A549 (cell line): ENCODE measurements around the gene SBNO1. TPM values are rescaled to one million over a fixed set of nuclear protein-coding genes. Genes with fewer than 3 reads are reported as not detected.
A peak's percentile ranks its signal among the peaks of the same experiment; 100 is the strongest.

Experiments
- ATAC-seq, 2 experiments: fragments of 200-7000 bp in 1 of 2; fragments of >200 bp in 1 of 2; cut with Nextera tagmentation in 1 of 2; cut with Tn5 transposase in 1 of 2; 3 replicates each; pipeline versions ENCODE4 v1.8.0 to v1.9.1; 2018 to 2020; ENCODE audit warnings: mild to moderate bottlenecking in 1 of 2, moderate library complexity in 1 of 2
- CTCF ChIA-PET: fragments of 300-600 bp; sonication (Branson Sonifier 250); formaldehyde crosslinking; extraction: SDS; loops from one replicate; lab custom pipeline; 2021; ENCODE audit warnings: antibody characterized with exemption, inconsistent platforms; lab: Yijun Ruan, JAX
- POLR2A ChIA-PET: fragments of 350-600 bp; formaldehyde crosslinking; extraction: SDS; loops from one replicate; lab custom pipeline; 2021; ENCODE audit warnings: antibody characterized with exemption, inconsistent platforms; lab: Yijun Ruan, JAX
- DNase-seq, 2 experiments: peaks; one replicate each; pipeline versions ENCODE4 v3.0.0 to v3.0.0-alpha.2; 2011 to 2016; ENCODE audit warnings: low read depth in 1 of 2, low spot score in 1 of 2
- FAIRE-seq: peaks from 2 replicates; lab custom pipeline; 2011; peaks lifted over from hg19 to GRCh38; lab: Jason Lieb, UNC
- H3K27ac ChIP-seq, 2 experiments: fragments of >200 bp; sonication (Bioruptor Twin); formaldehyde crosslinking; 3 replicates each; pipeline ENCODE4 v1.5.1; 2016 to 2017
- H3K4me1 ChIP-seq: fragments of >200 bp; sonication (Bioruptor Twin); formaldehyde crosslinking; 3 replicates; pipeline ENCODE4 v1.6.1; 2016
- H3K4me2 ChIP-seq: fragments of >200 bp; sonication (Bioruptor Twin); formaldehyde crosslinking; 3 replicates; pipeline ENCODE4 v1.6.1; 2016
- H3K4me3 ChIP-seq: fragments of >200 bp; sonication (Bioruptor Twin); formaldehyde crosslinking; 3 replicates; pipeline ENCODE4 v1.5.1; 2016
- H3K9me3 ChIP-seq: fragments of >200 bp; sonication (Bioruptor Twin); formaldehyde crosslinking; 3 replicates; pipeline ENCODE4 v1.6.1; 2016
- CEBPB ChIP-seq, 2 experiments: fragments of >200 bp in 1 of 2; sonication (Bioruptor Twin) in 1 of 2; formaldehyde crosslinking in 1 of 2; IDR thresholded peaks; 2 replicates each; pipeline ENCODE4 v1.6.1; 2012 to 2016
- CHD2 ChIP-seq: fragments of 150-350 bp; IDR thresholded peaks from 2 replicates; pipeline ENCODE4 v1.6.1; 2014; ENCODE audit warnings: low read length; ENCODE audit not compliant: partially characterized antibody
- EHF ChIP-seq: fragments of 250-450 bp; sonication (Bioruptor Pico); IDR thresholded peaks from 2 replicates; pipeline ENCODE4 v1.5.0; 2020; ENCODE audit warnings: mild to moderate bottlenecking
- FOSB ChIP-seq: fragments of 250-450 bp; sonication (Bioruptor Pico); IDR thresholded peaks from 2 replicates; pipeline ENCODE4 v1.5.0; 2020; ENCODE audit warnings: mild to moderate bottlenecking, moderate library complexity
- FOSL2 ChIP-seq, 2 experiments: fragments of 450-650 bp in 1 of 2; fragments of >200 bp in 1 of 2; sonication (Bioruptor Twin) in 1 of 2; formaldehyde crosslinking; IDR thresholded peaks; 2 replicates each; pipeline versions ENCODE4 v1.5.0 to v1.6.1; 2016 to 2020; ENCODE audit warnings: mild to moderate bottlenecking in 1 of 2, moderate library complexity in 1 of 2
- FOXS1 ChIP-seq: fragments of 250-450 bp; sonication (Bioruptor Pico); IDR thresholded peaks from 2 replicates; pipeline ENCODE4 v1.5.0; 2020; ENCODE audit warnings: mild to moderate bottlenecking, moderate library complexity
- GATA3 ChIP-seq: IDR thresholded peaks from 2 replicates; pipeline ENCODE4 v1.6.1; 2012; ENCODE audit warnings: borderline replicate concordance
- HDAC2 ChIP-seq: fragments of 200-600 bp; sonication (generic); IDR thresholded peaks from 2 replicates; pipeline ENCODE4 v1.6.1; 2016
- HEYL ChIP-seq: fragments of 250-450 bp; sonication (Bioruptor Pico); IDR thresholded peaks from 2 replicates; pipeline ENCODE4 v1.8.0; 2021; ENCODE audit warnings: mild to moderate bottlenecking, moderate library complexity
- HOXB5 ChIP-seq: fragments of 250-450 bp; sonication (Bioruptor Pico); IDR thresholded peaks from 2 replicates; pipeline ENCODE4 v1.5.0; 2020; ENCODE audit warnings: mild to moderate bottlenecking, moderate library complexity
- MAZ ChIP-seq: fragments of 150-350 bp; IDR thresholded peaks from 2 replicates; pipeline ENCODE4 v1.6.1; 2014; ENCODE audit warnings: antibody characterized with exemption, low read depth, low read length, borderline replicate concordance
- MYC ChIP-seq: IDR thresholded peaks from 2 replicates; pipeline ENCODE4 v1.6.1; 2012; ENCODE audit warnings: mild to moderate bottlenecking, inconsistent platforms, low read length, improper control_type of control experiment, borderline replicate concordance
- NFE2L2 ChIP-seq: fragments of 150-350 bp; conservative IDR thresholded peaks from 2 replicates; pipeline ENCODE4 v1.6.1; 2014; ENCODE audit warnings: low read length
- POLR2AphosphoS2 ChIP-seq: conservative IDR thresholded peaks from 2 replicates; pipeline ENCODE4 v1.6.1; 2012; ENCODE audit warnings: low read length, improper control_type of control experiment, inconsistent platforms
- RAD21 ChIP-seq, 2 experiments: fragments of >200 bp in 1 of 2; sonication (Bioruptor Twin) in 1 of 2; formaldehyde crosslinking in 1 of 2; IDR thresholded peaks in 1 of 2; conservative IDR thresholded peaks in 1 of 2; 2 replicates in 1 of 2; 3 replicates in 1 of 2; pipeline ENCODE4 v1.6.1; 2012 to 2018; ENCODE audit warnings: inconsistent platforms in 1 of 2
- RCOR1 ChIP-seq: fragments of 150-350 bp; IDR thresholded peaks from 2 replicates; pipeline ENCODE4 v1.6.1; 2014; ENCODE audit warnings: antibody characterized with exemption, low read length, low read depth
- RNF2 ChIP-seq: fragments of 200-600 bp; sonication (generic); IDR thresholded peaks from 2 replicates; pipeline ENCODE4 v1.6.1; 2016; ENCODE audit warnings: low read depth, mild to moderate bottlenecking, antibody characterized with exemption, moderate library complexity, borderline replicate concordance
- SMC3 ChIP-seq: fragments of >200 bp; sonication (Bioruptor Twin); formaldehyde crosslinking; IDR thresholded peaks from 3 replicates; pipeline ENCODE4 v1.6.1; 2018; ENCODE audit warnings: inconsistent platforms
- TFCP2L1 ChIP-seq: fragments of 250-450 bp; sonication (Bioruptor Pico); IDR thresholded peaks from 2 replicates; pipeline ENCODE4 v1.5.0; 2021; ENCODE audit warnings: mild to moderate bottlenecking
- TP53 ChIP-seq: fragments of 250-450 bp; sonication (Bioruptor Pico); IDR thresholded peaks from 2 replicates; pipeline ENCODE4 v1.5.0; 2021; ENCODE audit warnings: mild to moderate bottlenecking, moderate library complexity
- ZFP36 ChIP-seq: fragments of 450-650 bp; IDR thresholded peaks from 2 replicates; pipeline ENCODE4 v1.6.1; 2014; ENCODE audit warnings: borderline replicate concordance; ENCODE audit not compliant: partially characterized antibody
- ZSCAN20 ChIP-seq: fragments of 250-450 bp; sonication (Bioruptor Pico); IDR thresholded peaks from 2 replicates; pipeline ENCODE4 v1.8.0; 2022; ENCODE audit warnings: mild to moderate bottlenecking, moderate library complexity
- WGBS: methylation state at CpG from one replicate; pipeline ENCODE4 v1.1.6; 2017; ENCODE audit errors: missing lambda C conversion rate; 5-methylcytosine and 5-hydroxymethylcytosine counted together
- polyA plus RNA-seq, 4 experiments: library from polyadenylated mRNA; depleted of rRNA in 3 of 4; stranded (reverse); fragments of >200 nt; fragmentation: RNase III in 1 of 4; extraction: RNeasy Plus Mini Kit Qiagen cat#74134 plus additional on column Dnase treatment in 1 of 4; gene quantifications; 2 replicates in 3 of 4; 3 replicates in 1 of 4; pipeline ENCODE4 v1.2.3, GENCODE V29; 2011 to 2017
- TF ChIP-seq, protein P1 (sequence below): fragments of >200 bp; sonication (Bioruptor Twin); formaldehyde crosslinking; IDR thresholded peaks from 3 replicates; pipeline ENCODE4 v1.5.1; 2016
- TF ChIP-seq, protein P2 (sequence below): fragments of >200 bp; sonication (Bioruptor Twin); formaldehyde crosslinking; IDR thresholded peaks from 3 replicates; pipeline ENCODE4 v1.6.1; 2016
- TF ChIP-seq, protein P3 (sequence below): fragments of 150-350 bp; IDR thresholded peaks from 2 replicates; pipeline ENCODE4 v1.6.1; 2014; ENCODE audit warnings: low read depth, mild to moderate bottlenecking, low read length
- TF ChIP-seq, protein P4 (sequence below): IDR thresholded peaks from 2 replicates; pipeline ENCODE4 v1.6.1; 2012

Gene SBNO1
- polyA plus RNA-seq, 2 of the 4 experiments (the other 2 are of a cell fraction) = 25.9 to 35.7 TPM

DNA sequence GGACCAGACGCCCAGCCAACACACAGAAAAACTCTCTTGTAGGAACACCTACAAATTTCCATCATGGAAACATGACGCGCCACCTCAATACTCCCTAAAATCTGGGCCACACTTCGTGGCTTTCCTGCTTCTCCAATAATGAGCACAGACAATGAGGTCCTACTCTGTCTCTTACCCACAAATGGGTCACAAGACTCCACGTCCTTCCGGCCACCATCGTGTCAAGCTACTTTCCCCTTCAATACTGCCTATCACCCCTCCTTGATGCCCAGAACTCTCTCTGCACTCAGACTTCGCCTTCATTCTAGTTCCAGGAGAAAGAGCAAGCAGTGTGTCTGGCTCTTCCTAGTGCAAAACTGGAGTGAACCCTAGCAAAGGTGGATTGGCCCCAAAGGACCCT, 28.1 kb downstream of the SBNO1 start:
- CTCF ChIA-PET = no interaction called here
- 92% methylated on average over 8 of the region's 8 CpGs for WGBS
- no peak for TF ChIP-seq HOXB5 (CRISPR knock-in tag)
- TF ChIP-seq RCOR1 = no peak
- no peak for TF ChIP-seq MYC
- TF ChIP-seq, protein P1, sequence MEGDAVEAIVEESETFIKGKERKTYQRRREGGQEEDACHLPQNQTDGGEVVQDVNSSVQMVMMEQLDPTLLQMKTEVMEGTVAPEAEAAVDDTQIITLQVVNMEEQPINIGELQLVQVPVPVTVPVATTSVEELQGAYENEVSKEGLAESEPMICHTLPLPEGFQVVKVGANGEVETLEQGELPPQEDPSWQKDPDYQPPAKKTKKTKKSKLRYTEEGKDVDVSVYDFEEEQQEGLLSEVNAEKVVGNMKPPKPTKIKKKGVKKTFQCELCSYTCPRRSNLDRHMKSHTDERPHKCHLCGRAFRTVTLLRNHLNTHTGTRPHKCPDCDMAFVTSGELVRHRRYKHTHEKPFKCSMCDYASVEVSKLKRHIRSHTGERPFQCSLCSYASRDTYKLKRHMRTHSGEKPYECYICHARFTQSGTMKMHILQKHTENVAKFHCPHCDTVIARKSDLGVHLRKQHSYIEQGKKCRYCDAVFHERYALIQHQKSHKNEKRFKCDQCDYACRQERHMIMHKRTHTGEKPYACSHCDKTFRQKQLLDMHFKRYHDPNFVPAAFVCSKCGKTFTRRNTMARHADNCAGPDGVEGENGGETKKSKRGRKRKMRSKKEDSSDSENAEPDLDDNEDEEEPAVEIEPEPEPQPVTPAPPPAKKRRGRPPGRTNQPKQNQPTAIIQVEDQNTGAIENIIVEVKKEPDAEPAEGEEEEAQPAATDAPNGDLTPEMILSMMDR = no peak
- no peak for TF ChIP-seq CEBPB (IDR thresholded peaks at IDR 0.05)
- TF ChIP-seq EHF = no peak
- TF ChIP-seq RNF2 = no peak
- TF ChIP-seq POLR2AphosphoS2 = no peak

DNA sequence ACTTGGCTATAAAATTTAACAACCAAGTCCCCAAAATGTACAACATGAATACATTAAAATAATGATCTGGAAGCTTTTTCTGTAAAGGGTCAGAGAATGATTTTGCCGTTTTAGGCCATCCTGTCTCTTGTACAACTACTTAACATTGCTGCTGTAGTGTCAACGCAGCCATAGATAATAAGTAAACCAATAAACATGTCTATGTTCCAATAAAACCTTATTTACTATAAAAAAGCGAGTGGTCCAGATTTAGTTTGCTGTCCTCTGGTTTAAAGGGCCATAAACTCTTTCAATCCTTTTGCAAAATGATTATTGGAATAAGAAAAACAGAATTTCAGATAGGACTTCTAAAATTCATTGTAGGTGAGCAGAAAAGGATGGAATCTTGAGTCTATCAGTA, 29.2 kb downstream of the SBNO1 start:
- no peak for TF ChIP-seq FOSB (CRISPR knock-in tag)
- no peak for TF ChIP-seq TP53 (CRISPR knock-in tag)
- no peak for TF ChIP-seq GATA3
- no peak for TF ChIP-seq MAZ
- TF ChIP-seq HDAC2 = no peak
- no peak for TF ChIP-seq RAD21 (conservative IDR thresholded peaks at IDR 0.05 in 1 of 2, IDR thresholded peaks at IDR 0.05 in 1 of 2)
- no peak for TF ChIP-seq CEBPB (IDR thresholded peaks at IDR 0.05)
- TF ChIP-seq NFE2L2 = no peak
- TF ChIP-seq, all 56 proteins: peak for 0
- 87% methylated on average over 3 of the region's 3 CpGs for WGBS
- ChIA-PET CTCF (interaction anchor here (0.6 kb wide), 1 partner anchor 75 kb away, joined by 3 read pairs; no protein-coding TSS in a partner anchor), POLR2A (no interaction called here)
- DNase-seq = no peak
- no peak for ATAC-seq
- H3K4me2 ChIP-seq = no peak overlapping the region
- H3K4me3 ChIP-seq = no peak overlapping the region
- H3K4me1 ChIP-seq = no peaks in the 10 kb centered on the region
- no peak overlapping the region for H3K27ac ChIP-seq
- FAIRE-seq = no peak
- H3K9me3 ChIP-seq = no peaks in the 10 kb centered on the region

More for the DNA sequence above, 28.1 kb downstream of the SBNO1 start:
- no peaks in the 10 kb centered on the region for H3K4me1 ChIP-seq
- POLR2A ChIA-PET = no interaction called here
- no peak overlapping the region for H3K4me3 ChIP-seq
- no peak overlapping the region for H3K27ac ChIP-seq
- DNase-seq (no peak), FAIRE-seq (no peak), ATAC-seq (no peak)
- H3K4me2 ChIP-seq = no peak overlapping the region
- H3K9me3 ChIP-seq = no peaks in the 10 kb centered on the region

DNA sequence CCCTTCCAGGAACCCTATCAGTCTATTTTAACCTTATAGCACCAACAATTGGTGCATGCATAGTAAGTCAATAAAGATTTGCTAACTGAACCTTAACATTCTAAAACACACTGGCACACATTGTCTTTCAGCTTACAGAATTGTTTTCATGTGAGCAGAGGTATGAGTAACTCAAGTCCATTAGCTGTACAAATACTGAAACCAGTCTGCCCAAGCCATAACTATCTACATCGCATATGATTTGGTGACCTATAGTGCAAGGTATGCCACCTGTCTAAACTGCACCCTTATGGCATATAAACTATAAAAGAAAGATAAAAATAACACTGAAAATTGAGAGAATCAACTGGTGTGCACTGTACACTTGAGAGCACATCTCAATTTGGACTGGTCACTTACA, 34.8 kb downstream of the SBNO1 start:
- peak; percentile 35 to 39; a peak in 4 of 6 replicates for ATAC-seq
- FAIRE-seq = no peak
- Histone ChIP-seq H3K4me3 (no peak overlapping the region), H3K27ac (no peak overlapping the region), H3K9me3 (no peaks in the 10 kb centered on the region), H3K4me2 (no peak overlapping the region), H3K4me1 (no peaks in the 10 kb centered on the region)
- CTCF ChIA-PET = interaction anchor here (0.6 to 1.9 kb wide), 2 partner anchors 11 to 252 kb away, joined by 3 to 4 read pairs; no protein-coding TSS in a partner anchor
- POLR2A ChIA-PET = no interaction called here
- WGBS = 81% methylated on average over 1 of the region's 1 CpG
- TF ChIP-seq GATA3 = no peak
- TF ChIP-seq MAZ = no peak
- TF ChIP-seq, protein P2, sequence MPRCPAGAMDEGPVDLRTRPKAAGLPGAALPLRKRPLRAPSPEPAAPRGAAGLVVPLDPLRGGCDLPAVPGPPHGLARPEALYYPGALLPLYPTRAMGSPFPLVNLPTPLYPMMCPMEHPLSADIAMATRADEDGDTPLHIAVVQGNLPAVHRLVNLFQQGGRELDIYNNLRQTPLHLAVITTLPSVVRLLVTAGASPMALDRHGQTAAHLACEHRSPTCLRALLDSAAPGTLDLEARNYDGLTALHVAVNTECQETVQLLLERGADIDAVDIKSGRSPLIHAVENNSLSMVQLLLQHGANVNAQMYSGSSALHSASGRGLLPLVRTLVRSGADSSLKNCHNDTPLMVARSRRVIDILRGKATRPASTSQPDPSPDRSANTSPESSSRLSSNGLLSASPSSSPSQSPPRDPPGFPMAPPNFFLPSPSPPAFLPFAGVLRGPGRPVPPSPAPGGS = no peak
- TF ChIP-seq TFCP2L1 (CRISPR knock-in tag) = no peak
- TF ChIP-seq, protein P3, sequence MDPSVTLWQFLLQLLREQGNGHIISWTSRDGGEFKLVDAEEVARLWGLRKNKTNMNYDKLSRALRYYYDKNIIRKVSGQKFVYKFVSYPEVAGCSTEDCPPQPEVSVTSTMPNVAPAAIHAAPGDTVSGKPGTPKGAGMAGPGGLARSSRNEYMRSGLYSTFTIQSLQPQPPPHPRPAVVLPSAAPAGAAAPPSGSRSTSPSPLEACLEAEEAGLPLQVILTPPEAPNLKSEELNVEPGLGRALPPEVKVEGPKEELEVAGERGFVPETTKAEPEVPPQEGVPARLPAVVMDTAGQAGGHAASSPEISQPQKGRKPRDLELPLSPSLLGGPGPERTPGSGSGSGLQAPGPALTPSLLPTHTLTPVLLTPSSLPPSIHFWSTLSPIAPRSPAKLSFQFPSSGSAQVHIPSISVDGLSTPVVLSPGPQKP = no peak
- TF ChIP-seq TP53 (CRISPR knock-in tag) = no peak
- no peak for TF ChIP-seq FOXS1 (CRISPR knock-in tag)
- no peak for TF ChIP-seq SMC3
- TF ChIP-seq, protein P1 = no peak
- no peak for TF ChIP-seq ZFP36
- TF ChIP-seq MYC = no peak
- no peak for TF ChIP-seq FOSL2 (IDR thresholded peaks at IDR 0.05)
- no peak for TF ChIP-seq FOSL2 (CRISPR knock-in tag; IDR thresholded peaks at IDR 0.05)
- TF ChIP-seq ZSCAN20 (CRISPR knock-in tag) = no peak
- TF ChIP-seq, protein P4, sequence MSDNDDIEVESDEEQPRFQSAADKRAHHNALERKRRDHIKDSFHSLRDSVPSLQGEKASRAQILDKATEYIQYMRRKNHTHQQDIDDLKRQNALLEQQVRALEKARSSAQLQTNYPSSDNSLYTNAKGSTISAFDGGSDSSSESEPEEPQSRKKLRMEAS = no peak
- no peak for TF ChIP-seq CHD2
- no peak for TF ChIP-seq HEYL (CRISPR knock-in tag)
- no peak for DNase-seq
